ENCODE measurements around the gene CDYL.

The CDYL gene

DNA sequence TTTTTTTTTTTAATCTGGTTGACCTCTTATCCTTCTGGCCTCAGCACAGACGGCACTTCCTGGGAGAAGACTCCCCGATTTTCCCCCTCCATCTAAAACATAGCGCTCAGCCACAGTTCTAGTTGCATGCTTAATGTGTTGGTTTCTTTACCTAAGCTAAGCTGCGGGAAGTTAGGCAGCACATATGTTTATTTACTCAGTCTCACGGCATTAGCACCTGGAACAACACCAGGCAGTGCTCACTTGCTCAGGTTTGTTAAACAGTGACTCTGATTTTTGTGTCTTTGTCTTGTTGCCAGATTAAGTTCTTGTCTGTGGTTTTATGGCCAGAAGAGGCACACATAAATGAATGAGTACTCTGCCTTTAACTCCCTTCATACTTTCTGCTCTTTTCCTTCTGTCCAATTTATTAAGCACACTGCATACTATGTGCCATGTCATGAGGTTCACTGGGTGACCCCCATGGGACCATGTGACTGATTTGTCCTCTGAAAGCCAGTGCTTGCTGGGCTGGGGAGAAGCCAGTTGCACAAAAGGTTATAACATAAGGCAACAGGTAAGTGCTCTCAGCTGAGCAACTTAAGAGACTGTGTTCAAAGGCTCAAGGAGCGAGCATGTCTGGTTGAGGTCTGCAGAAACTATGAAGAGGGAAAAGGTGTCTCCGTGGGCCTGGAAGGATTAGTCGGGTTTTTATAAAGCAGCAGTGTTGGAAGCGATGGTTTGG lies 134.0 kb downstream of the CDYL start:
- DNase-seq, result no peak

- DNase-seq, result no peak
Measured at GRCh38 chr6:4912559-4912958, 136.4 kb downstream of the CDYL start.

GRCh38 chr6:4913705-4914419 lies 137.7 kb downstream of the CDYL start:
- DNase-seq, result no peak

- DNase-seq, result no peak
Measured at GRCh38 chr6:4914420-4915159, 138.4 kb downstream of the CDYL start.

DNA sequence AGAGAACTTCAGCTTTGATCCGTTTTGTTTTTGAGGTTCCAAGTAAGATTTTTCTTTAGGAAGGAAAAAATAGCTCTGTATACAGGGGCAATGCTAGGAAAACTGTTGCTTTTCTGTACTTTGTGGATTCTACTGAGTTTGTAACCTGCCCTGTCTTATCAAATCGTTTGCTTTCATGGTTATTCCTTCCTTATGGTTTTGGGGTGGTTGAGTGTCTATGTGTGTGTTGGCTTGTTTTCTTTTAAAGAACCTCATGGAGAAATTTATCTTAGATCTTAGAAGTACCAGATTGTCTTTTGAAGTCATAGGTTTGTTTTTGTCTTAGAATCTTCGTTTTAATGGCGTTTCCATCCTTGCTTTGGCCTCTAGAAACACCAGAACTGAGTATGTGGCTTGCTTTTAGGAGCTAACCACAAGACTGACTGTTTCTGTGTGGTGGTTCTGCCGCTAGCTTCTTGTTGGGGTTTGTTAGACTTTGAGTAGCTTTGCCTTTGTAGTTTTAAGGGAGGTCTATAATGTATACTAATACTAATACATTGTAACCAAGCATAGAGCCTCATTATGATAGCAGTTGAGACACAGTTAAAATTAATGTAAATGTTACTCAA lies 140.9 kb downstream of the CDYL start:
- no peak for DNase-seq

GRCh38 chr6:4920914-4921410 lies 144.8 kb downstream of the CDYL start:
- no peak for DNase-seq

- no peak for DNase-seq
Measured at GRCh38 chr6:4922488-4923037, 146.4 kb downstream of the CDYL start.

DNA sequence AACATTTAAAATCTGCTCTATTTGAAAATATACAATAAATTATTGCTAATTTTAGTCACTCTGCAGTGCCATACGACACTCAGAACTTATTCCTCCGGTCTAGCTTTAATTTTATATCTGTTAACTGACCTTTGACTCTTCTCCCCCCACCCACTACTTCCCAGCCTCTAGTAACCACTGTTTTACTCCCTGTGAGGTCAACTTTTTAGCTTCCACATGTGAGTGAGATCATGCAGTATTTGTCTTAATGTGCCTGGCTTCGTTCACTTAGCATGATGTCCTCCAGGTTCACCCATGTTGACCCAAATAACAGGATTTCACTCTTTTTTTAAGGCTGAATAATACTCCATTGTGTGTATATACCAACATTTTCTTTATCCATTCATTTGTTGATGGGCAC lies 146.9 kb downstream of the CDYL start:
- DNase-seq, result no peak

DNA sequence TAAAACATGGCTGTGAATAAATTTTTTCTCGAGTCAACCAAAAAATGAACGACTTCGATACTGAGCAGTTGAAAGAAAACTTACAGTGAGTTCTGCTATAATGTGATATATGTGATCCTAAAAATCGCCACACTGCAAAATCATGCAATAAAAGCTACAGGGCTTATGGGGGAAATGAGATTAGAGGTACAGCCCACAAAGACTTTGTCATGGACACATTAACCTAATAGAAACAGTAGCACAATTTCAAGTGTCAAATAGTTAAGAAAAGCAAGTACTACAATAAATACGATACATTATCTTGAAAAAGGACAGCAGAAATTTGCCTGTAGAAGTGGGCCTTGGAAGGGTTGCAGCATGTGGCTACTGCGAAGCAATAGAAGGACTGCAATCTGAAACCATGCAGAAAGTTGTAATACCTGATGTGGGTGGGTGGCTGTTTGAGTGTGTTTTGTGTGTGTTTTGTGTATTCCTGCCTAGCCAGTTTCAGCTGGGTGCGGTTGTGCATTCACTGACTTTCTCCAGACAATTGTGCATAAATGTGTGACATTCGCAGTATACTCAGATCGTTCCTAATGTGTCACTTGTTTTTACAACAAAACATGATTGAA lies 148.6 kb downstream of the CDYL start:
- no peak for DNase-seq

- no peak for DNase-seq
Measured at GRCh38 chr6:4925580-4925979, 149.4 kb downstream of the CDYL start.

DNA sequence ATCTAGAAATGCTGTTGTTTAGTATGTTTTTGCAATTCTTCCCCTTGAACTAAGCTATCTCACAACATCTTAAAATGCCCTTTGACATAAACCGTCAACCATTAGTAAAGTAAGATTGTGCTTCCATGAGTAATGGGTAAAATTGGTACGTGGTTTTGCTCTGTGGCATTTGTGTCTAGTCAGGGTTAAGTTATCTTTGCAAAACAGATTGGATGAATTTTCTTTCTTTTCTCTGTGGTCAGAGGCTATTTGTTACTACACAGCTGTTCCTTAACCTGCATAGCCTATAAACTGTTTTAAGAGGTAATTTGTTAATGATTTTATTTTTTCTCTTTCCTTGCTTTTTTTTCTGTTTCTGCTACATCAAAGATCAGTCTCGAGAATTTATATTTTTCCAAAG lies 152.2 kb downstream of the CDYL start:
- DNase-seq, result no peak

DNA sequence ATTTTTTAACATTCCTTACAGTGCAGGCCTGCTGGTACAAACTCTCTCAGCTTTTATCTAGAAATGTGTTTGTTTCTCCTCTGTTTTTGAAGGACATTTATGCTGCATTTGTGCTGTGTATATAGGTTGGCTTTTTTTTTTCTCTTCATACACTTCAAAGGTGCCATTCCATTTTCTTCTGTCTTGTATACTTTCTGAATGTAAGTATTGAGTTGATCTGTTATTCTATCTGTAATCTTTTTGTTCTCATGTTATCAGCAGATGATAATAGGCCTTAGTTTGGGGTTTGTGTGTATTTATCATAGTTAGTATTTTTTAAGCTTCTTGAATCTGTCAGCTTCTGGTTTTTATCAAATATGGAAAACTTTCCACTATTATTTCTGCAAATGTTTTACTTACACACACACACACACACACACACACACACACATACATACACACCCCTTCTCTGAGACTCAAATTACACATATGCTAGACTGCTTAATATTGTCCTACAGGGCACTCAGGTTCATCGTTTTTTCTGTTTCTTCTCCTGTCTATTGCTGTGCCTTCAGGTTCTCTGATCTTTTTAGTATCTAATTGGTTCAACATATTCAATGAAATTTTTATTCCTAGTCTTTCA lies 153.0 kb downstream of the CDYL start:
- no peak for DNase-seq

DNA sequence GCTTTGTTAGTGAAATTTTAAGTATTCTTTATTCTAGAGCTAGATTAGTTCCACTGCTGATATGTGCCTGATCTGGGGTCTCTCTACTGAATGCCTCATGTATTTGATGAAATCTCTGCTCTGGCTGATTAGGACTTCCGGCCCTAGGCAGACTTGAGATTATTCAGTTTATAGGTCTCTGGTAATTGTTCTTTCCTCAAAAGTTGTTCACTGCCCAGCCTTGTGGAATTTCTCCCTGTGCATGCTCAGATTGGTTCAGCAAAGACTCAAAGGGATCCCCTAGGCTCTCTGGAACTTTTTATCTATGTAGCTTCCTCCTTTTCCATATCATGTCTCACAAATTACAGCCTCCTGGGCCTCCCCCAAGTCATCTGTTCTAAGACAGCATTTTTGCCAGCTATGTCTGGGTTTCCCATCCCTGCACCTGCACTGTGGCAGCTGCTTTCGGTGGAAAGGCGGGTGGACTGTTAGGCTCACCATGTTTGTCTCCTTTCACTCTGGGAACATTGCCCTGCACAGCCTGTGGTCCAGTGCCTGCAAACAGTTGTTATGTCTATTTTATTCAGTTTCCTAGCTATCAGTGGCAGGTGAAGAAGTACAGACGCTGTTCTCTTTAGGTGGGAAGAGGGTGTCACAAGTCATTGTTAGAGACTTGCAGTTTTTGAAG lies 154.0 kb downstream of the CDYL start:
- no peak for DNase-seq

DNA sequence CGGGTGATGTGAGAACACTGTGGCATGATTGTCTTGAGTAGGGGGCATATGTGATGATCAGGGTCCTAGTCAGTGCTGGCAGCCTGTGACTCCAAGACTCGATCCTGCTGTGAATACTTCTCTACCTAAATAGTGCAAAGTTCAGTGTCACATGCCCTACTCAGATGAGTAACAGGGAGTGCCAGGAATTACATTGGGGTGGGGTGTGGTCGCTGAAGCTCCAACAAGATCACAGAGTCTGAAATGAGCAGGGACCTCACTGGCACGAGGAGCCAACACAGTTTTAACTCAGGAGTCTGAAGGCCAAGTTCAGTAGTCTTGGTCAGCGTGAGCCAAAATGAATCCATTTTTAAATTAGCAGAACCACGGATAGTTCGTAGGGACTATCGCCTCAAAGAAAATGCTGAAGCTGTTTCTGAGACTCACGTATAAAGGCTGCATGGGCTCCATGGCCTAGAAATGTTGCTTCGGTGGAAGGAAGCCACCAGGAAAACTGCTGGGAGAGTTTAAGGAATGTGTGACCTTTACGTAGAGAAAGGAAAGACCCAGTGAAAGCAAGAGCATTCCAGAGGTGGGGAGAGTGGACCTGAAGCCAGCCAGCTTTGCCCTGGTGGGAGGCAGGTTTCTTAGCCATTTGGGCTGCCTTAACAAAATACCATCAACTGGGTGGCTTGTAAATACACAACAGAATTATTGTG lies 155.5 kb downstream of the CDYL start:
- no peak for DNase-seq

- no peak for DNase-seq
Measured at GRCh38 chr6:4932228-4932903, 156.2 kb downstream of the CDYL start.

DNA sequence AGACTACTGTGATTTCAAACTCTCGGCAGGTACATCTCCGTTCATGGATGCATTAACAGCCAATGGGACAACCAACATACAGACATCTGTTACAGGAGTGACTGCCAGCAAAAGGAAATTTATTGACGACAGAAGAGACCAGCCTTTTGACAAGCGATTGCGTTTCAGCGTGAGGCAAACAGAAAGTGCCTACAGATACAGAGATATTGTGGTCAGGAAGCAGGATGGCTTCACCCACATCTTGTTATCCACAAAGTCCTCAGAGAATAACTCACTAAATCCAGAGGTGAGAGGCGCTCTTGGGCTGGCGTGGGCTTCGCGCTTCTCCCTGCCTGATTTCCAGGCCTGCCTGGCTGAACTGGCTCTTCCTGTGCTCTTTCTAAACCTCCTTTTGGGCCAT lies 159.3 kb downstream of the CDYL start:
- DNase-seq, result no peak

GRCh38 chr6:4935975-4936680 lies 159.9 kb downstream of the CDYL start:
- DNase-seq, result no peak

DNA sequence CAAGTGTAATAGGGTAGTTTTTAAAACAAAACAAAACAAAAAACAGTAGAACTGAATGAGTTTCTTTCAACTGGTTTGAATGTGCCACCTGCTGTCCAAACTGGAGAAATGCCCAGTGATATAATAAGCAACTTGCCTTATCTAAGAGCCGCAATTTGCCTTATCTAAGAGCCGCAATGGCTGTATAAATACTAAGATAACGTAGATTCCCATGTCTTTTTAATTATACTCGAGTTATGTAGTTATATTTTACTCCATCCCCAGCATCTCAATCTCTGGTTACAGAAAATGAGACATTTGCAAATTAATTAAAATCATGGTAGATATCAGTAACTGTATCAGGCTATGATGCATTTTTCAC lies 160.5 kb downstream of the CDYL start:
- peak in 1 of 2 donors; percentile 33 for DNase-seq

GRCh38 chr6:4937414-4937813 lies 161.2 kb downstream of the CDYL start:
- DNase-seq, result no peak

GRCh38 chr6:4939241-4939640 lies 163.0 kb downstream of the CDYL start:
- no peak for DNase-seq
